Lung (tissue), 12 donors: Measurements from ENCODE around the gene SNX27. TPM values are rescaled to one million over a fixed set of nuclear protein-coding genes. Genes with fewer than 3 reads are reported as not detected.

Experiments used
- ATAC-seq: fragments of 200-7000 bp; cut with Tn5 transposase; one replicate; pipeline ENCODE4 v1.9.1; 2020; ENCODE audit warnings: moderate number of reproducible peaks; ENCODE audit not compliant: insufficient read depth, low FRiP score
- DNase-seq, 3 donors: peaks; one replicate each; pipeline ENCODE4 v3.0.0-alpha.2; 2013 to 2017
- H3K27ac ChIP-seq, 2 donors: one replicate each; pipeline ENCODE4 v1.5.1; 2013; ENCODE audit warnings: mild to moderate bottlenecking in 2 of 2, moderate library complexity in 2 of 2, control low read depth in 1 of 2, inconsistent platforms in 1 of 2, low read depth in 1 of 2, low read length in 1 of 2
- H3K27me3 ChIP-seq, 3 donors: one replicate each; pipeline ENCODE4 v1.5.1; 2013; ENCODE audit warnings: low read length in 2 of 3; ENCODE audit not compliant: control insufficient read depth in 3 of 3, insufficient read depth in 3 of 3
- H3K36me3 ChIP-seq, 4 donors: one replicate each; pipeline ENCODE4 v1.5.1; 2013; ENCODE audit warnings: low read length in 4 of 4, mild to moderate bottlenecking in 1 of 4, moderate library complexity in 1 of 4; ENCODE audit not compliant: control insufficient read depth in 4 of 4, insufficient read depth in 4 of 4
- H3K4me1 ChIP-seq, 5 donors: one replicate each; pipeline ENCODE4 v1.5.1; 2013; ENCODE audit warnings: low read length in 5 of 5, mild to moderate bottlenecking in 2 of 5, moderate library complexity in 1 of 5; ENCODE audit not compliant: control insufficient read depth in 5 of 5, insufficient read depth in 5 of 5
- H3K4me3 ChIP-seq: one replicate; pipeline ENCODE4 v1.5.1; 2013; ENCODE audit warnings: mild to moderate bottlenecking, control low read depth, moderate library complexity
- H3K9ac ChIP-seq, 2 donors: one replicate each; pipeline ENCODE4 v1.5.1; 2013; ENCODE audit warnings: low read length in 2 of 2, control low read depth in 1 of 2; ENCODE audit not compliant: insufficient read depth in 1 of 2
- H3K9me3 ChIP-seq, 4 donors: one replicate each; pipeline ENCODE4 v1.5.1; 2013; ENCODE audit warnings: low read length in 3 of 4, mild to moderate bottlenecking in 1 of 4, moderate library complexity in 1 of 4; ENCODE audit not compliant: control insufficient read depth in 4 of 4, insufficient read depth in 3 of 4
- CTCF ChIP-seq: IDR thresholded peaks from 2 replicates; pipeline ENCODE4 v1.5.1; 2012; ENCODE audit warnings: mild to moderate bottlenecking; ENCODE audit errors: control extremely low read depth, extremely low read depth
- WGBS, 2 donors: extraction: QIAGEN DNeasy Blood & Tissue Kit; methylation state at CpG; one replicate each; pipeline ENCODE4 v1.1.7; 2013; 5-methylcytosine and 5-hydroxymethylcytosine counted together
- polyA plus RNA-seq, 2 donors: library from polyadenylated mRNA; stranded (reverse); fragments of 200-250 nt; gene quantifications; one replicate each; pipeline ENCODE4 v1.2.1, GENCODE V29; 2013
- total RNA-seq, 2 donors: library from RNA; depleted of rRNA in 1 of 2; stranded (reverse); fragments of >200 nt in 1 of 2; gene quantifications; one replicate each; pipeline ENCODE4 v1.2.1, GENCODE V29; 2014 to 2021
- donor health status: control.
- donor health status: control.
- donor health status: Bipolar disorder and iron deficiency.
- donor health status: healthy.
- donor health status: DM: yes; HTN: yes; CAD: no.

The SNX27 gene
- total and polyA plus RNA-seq, 4 donors, result 12.1 to 63.7 (median 26.5) TPM

DNA sequence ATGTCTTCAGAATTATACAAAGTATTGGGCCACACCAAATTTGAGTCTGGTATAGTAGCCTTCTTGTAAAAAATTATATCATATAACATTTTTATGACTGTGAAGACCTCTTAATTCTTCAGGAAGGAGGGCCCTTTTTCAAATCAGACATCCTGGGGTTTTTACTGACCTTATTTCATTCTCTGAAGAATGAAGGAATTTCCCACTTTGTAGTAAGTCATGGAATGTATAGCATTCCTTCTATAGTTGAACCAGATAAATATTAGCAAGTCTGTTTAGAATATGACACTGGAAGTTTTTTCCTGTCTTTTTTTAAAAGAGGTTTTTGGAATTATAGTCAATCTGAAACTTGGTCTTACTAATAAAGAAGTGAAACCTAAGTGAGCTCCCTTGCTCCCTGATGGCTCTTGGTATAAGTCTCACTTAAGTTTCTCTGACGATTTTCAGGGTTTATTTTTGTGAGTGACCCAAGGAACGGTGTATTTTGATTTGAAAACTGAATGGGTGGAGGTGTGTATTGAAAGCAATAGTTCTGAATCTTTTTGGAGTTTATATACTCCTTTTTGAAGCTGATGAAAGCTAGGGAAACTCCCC is 23.7 kb downstream of the SNX27 start:
- WGBS, 2 donors, result 52 to 72% methylated on average over 2 of the region's 2 CpGs
- TF ChIP-seq CTCF, result no peak
- peaks cover 0 to 16% (median 3%) of the 10 kb centered on the region in 5 donors for H3K4me1 ChIP-seq
- ATAC-seq, result no peak
- no peak overlapping the region for H3K27ac ChIP-seq
- H3K36me3 ChIP-seq, result peaks cover 0 to 3% (median 1%) of the 10 kb centered on the region in 4 donors
- H3K9ac ChIP-seq, result no peak overlapping the region
- H3K4me3 ChIP-seq, result no peak overlapping the region
- no peaks in the 10 kb centered on the region for H3K9me3 ChIP-seq
- no peak for DNase-seq
- no peaks in the 10 kb centered on the region for H3K27me3 ChIP-seq

GRCh38 chr1:151638074-151638775 is 26.4 kb downstream of the SNX27 start:
- Histone ChIP-seq H3K4me1 (peaks cover 0 to 16% (median 3%) of the 10 kb centered on the region in 5 donors), H3K9ac (no peak overlapping the region), H3K27me3 (no peaks in the 10 kb centered on the region), H3K27ac (no peak overlapping the region), H3K4me3 (no peak overlapping the region), H3K36me3 (peaks cover 0 to 8% (median 1%) of the 10 kb centered on the region in 4 donors), H3K9me3 (no peaks in the 10 kb centered on the region)
- DNase-seq (no peak), ATAC-seq (no peak)
- no peak for TF ChIP-seq CTCF
- 58 to 65% methylated on average over 2 of the region's 2 CpGs for WGBS, 2 donors

DNA sequence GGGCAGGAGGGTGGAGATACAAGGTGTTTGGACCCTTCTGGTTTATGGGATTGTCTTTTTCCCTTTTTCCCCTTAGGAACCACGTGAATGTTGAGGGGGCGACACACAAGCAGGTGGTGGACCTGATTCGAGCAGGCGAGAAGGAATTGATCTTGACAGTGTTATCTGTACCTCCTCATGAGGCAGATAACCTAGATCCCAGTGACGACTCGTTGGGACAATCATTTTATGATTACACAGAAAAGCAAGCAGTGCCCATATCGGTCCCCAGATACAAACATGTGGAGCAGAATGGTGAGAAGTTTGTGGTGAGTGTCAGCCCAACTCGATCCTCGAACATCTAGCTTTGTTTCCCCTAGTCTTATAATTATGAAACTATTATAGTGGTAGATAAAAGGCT is 27.0 kb downstream of the SNX27 start:
- Histone ChIP-seq H3K9ac (no peak overlapping the region), H3K9me3 (no peaks in the 10 kb centered on the region), H3K4me1 (peaks cover 0 to 16% (median 3%) of the 10 kb centered on the region in 5 donors), H3K27ac (no peak overlapping the region), H3K4me3 (no peak overlapping the region), H3K36me3 (peaks cover 0 to 8% (median 1%) of the 10 kb centered on the region in 4 donors), H3K27me3 (no peaks in the 10 kb centered on the region)
- 82 to 87% methylated on average over 9 of the region's 9 CpGs for WGBS, 2 donors
- no peak for TF ChIP-seq CTCF
- DNase-seq (no peak), ATAC-seq (no peak)
